HFFc6 (cell line): Measurements from ENCODE around the gene FAS. TPM values are rescaled to one million over a fixed set of nuclear protein-coding genes. Genes with fewer than 3 reads are reported as not detected.

Experiments
- DNase-seq: peaks from one replicate; pipeline ENCODE4 v3.0.0-alpha.2; 2018
- H3K27ac Mint-ChIP-seq: 2 replicates; pipeline ENCODE4 v1.8.0; 2020; ENCODE audit warnings: mild to moderate bottlenecking, mixed read lengths
- H3K27me3 Mint-ChIP-seq: 2 replicates; pipeline ENCODE4 v1.8.0; 2021; ENCODE audit warnings: mild to moderate bottlenecking, moderate library complexity, mixed read lengths; ENCODE audit not compliant: insufficient read depth
- H3K36me3 Mint-ChIP-seq: 2 replicates; pipeline ENCODE4 v1.8.0; 2021; ENCODE audit warnings: low read depth, mixed read lengths
- H3K4me1 Mint-ChIP-seq: 2 replicates; pipeline ENCODE4 v1.8.0; 2020; ENCODE audit warnings: low read depth, mixed read lengths
- H3K4me3 Mint-ChIP-seq: 2 replicates; pipeline ENCODE4 v1.8.0; 2020; ENCODE audit warnings: mild to moderate bottlenecking, moderate library complexity, mixed read lengths
- H3K9me3 Mint-ChIP-seq: 2 replicates; pipeline ENCODE4 v1.8.0; 2020; ENCODE audit warnings: mild to moderate bottlenecking, mixed read lengths
- long read RNA-seq: library from polyadenylated mRNA; unstranded; transcript quantifications from one replicate; pipeline ENCODE4 v2.0.0, GENCODE V29; 2019
- total RNA-seq, 6 experiments: library from RNA; stranded (reverse); fragmentation: NEBNext Ultra II Directional; extraction: Animal tissue kit (Norgen Biotek cat#: 25700); gene quantifications; 2 replicates in 1 of 6; 3 replicates in 5 of 6; pipeline ENCODE4 v1.2.3, GENCODE V29; 2021
- TF ChIP-seq, protein P1 (sequence below): fragments of 200-600 bp; sonication (generic); IDR thresholded peaks from 2 replicates; pipeline ENCODE4 v1.5.0; 2021; ENCODE audit warnings: antibody characterized with exemption, mild to moderate bottlenecking

The FAS gene
- 10 to 100 TPM; 52.9 to 62.9 (median 57.5) TPM for total RNA-seq
- long read RNA-seq, transcript FAS-204 (9 exons, 2,563 nt): major isoform, 54 of 80 reads
- long read RNA-seq, partial matches to known transcripts: 2 of 80 reads
- long read RNA-seq, other reads (novel, unspliced or antisense): 19 of 80 reads

DNA sequence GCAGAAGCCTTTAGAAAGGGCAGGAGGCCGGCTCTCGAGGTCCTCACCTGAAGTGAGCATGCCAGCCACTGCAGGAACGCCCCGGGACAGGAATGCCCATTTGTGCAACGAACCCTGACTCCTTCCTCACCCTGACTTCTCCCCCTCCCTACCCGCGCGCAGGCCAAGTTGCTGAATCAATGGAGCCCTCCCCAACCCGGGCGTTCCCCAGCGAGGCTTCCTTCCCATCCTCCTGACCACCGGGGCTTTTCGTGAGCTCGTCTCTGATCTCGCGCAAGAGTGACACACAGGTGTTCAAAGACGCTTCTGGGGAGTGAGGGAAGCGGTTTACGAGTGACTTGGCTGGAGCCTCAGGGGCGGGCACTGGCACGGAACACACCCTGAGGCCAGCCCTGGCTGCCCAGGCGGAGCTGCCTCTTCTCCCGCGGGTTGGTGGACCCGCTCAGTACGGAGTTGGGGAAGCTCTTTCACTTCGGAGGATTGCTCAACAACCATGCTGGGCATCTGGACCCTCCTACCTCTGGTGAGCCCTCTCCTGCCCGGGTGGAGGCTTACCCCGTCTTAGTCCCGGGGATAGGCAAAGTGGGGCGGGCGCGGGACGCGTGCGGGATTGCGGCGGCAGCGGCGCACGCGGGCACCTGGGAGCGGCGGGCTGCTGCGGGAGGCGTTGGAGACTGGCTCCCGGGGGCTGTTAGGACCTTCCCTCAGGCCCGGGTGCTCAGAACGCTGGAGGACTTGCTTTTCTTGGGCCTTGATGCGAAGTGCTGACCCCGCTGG lies at the start of gene FAS:
Gene FAS, plus strand, starts transcription at position 415 of the 777 bp plus-strand sequence. Its CDS starts 79 bp downstream, at position 494.
- H3K9me3 Mint-ChIP-seq: no peaks in the 10 kb centered on the region
- H3K4me1 Mint-ChIP-seq: peaks cover 74% of the 10 kb centered on the region
- peaks cover 28% of the 10 kb centered on the region for H3K36me3 Mint-ChIP-seq
- peak within 1 kb of the TSS; percentile 94 for H3K27ac Mint-ChIP-seq
- DNase-seq: peak; percentile 72
- TF ChIP-seq, protein P1, sequence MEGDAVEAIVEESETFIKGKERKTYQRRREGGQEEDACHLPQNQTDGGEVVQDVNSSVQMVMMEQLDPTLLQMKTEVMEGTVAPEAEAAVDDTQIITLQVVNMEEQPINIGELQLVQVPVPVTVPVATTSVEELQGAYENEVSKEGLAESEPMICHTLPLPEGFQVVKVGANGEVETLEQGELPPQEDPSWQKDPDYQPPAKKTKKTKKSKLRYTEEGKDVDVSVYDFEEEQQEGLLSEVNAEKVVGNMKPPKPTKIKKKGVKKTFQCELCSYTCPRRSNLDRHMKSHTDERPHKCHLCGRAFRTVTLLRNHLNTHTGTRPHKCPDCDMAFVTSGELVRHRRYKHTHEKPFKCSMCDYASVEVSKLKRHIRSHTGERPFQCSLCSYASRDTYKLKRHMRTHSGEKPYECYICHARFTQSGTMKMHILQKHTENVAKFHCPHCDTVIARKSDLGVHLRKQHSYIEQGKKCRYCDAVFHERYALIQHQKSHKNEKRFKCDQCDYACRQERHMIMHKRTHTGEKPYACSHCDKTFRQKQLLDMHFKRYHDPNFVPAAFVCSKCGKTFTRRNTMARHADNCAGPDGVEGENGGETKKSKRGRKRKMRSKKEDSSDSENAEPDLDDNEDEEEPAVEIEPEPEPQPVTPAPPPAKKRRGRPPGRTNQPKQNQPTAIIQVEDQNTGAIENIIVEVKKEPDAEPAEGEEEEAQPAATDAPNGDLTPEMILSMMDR: no peak
- H3K27me3 Mint-ChIP-seq: no peaks in the 10 kb centered on the region; the same call in 1 of the 2 replicates
- peak within 1 kb of the TSS; percentile 98 for H3K4me3 Mint-ChIP-seq

DNA sequence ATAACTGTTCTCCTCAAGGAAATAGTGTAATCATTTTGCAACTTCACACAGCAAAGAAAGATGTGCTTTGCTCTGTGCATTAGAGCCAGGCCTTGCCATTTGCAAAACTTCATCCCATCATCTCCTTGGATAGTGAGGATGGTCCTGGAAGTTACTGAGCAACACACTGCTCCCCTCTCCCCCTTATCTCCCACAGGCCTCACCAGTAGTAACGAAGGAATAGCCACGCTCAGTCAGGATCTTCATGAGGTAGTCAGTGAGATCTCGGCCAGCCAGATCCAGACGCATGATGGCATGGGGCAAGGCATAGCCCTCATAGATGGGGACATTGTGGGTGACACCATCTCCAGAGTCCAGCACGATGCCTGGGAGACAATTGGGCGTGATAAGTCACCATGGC lies 49.6 kb upstream of the FAS start:
- no peaks in the 10 kb centered on the region; the same call in 1 of the 2 replicates for H3K27me3 Mint-ChIP-seq
- TF ChIP-seq, protein P1: no peak
- peaks cover 31% of the 10 kb centered on the region for H3K36me3 Mint-ChIP-seq
- no peaks in the 10 kb centered on the region for H3K4me1 Mint-ChIP-seq
- no peaks in the 10 kb centered on the region for H3K9me3 Mint-ChIP-seq
- DNase-seq: no peak
- no peak overlapping the region for H3K4me3 Mint-ChIP-seq
- no peak overlapping the region for H3K27ac Mint-ChIP-seq

DNA sequence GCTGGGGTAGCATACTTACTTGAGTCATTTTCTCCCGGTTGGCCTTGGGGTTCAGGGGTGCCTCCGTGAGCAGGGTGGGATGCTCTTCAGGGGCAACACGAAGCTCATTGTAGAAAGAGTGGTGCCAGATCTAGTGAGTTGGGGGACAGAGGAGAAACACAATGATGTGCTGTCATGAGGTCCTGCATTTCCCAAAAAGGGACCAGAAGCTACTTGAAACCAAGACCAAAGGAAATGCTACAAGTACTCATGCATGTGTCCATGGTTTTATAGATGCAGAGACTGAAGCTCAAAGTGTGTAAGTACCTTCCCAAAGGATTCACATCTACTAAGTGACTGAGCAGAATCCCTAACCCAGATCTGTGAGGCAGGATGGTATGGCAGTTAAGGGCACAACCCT lies 46.8 kb upstream of the FAS start:
- no peaks in the 10 kb centered on the region; the same call in 1 of the 2 replicates for H3K27me3 Mint-ChIP-seq
- TF ChIP-seq, protein P1: no peak
- H3K9me3 Mint-ChIP-seq: no peaks in the 10 kb centered on the region
- no peak overlapping the region for H3K4me3 Mint-ChIP-seq
- no peak overlapping the region for H3K27ac Mint-ChIP-seq
- no peak for DNase-seq
- peaks cover 24% of the 10 kb centered on the region; the same call in 1 of the 2 replicates for H3K36me3 Mint-ChIP-seq
- H3K4me1 Mint-ChIP-seq: peaks cover 9% of the 10 kb centered on the region

DNA sequence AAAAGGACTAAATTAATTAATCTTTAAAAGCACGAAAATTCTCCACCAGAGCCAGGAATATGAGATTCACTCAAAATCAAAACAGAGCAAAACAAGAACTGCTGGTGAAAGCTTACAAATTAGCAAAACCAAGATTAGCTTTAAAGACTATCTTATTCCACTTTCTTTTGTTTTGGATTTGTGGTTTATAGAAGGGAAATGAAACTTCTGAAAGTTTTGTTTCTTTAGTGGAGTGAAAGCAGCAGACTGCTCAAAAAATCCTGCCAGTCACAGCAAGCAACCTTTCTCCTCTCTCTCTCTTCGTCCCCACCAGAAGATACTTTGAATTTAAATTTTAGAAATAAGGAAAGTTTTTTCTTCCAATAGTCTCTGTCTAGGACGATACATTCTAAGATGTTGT lies 45.8 kb upstream of the FAS start:
- peaks cover 20% of the 10 kb centered on the region for H3K4me1 Mint-ChIP-seq
- no peaks in the 10 kb centered on the region for H3K9me3 Mint-ChIP-seq
- H3K4me3 Mint-ChIP-seq: no peak overlapping the region
- H3K27ac Mint-ChIP-seq: peak overlapping the region; percentile 13; the same call in 1 of the 2 replicates
- peaks cover 24% of the 10 kb centered on the region; the same call in 1 of the 2 replicates for H3K36me3 Mint-ChIP-seq
- H3K27me3 Mint-ChIP-seq: no peaks in the 10 kb centered on the region; the same call in 1 of the 2 replicates
- TF ChIP-seq, protein P1: no peak
- no peak for DNase-seq

DNA sequence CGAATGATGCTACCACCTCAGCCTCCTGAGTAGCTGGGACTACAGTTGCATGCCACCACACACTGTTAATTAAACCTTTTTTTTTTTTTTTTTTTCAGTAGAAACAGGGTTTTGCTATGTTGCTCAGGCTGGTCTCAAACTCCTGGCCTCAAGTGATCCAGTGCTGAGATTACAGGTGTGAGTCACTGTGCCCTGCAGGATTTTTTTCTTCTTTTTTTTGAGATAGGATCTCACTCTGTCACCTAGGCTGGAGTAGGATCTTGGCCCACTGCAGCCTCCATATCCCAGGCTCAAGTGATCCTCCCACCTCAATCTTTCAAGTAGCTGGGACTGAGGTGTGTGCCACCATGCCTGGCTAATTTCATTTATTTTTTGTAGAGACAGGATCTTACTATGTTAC lies 44.4 kb upstream of the FAS start:
- Mint-ChIP-seq H3K4me3 (no peak overlapping the region), H3K27me3 (no peaks in the 10 kb centered on the region; the same call in 1 of the 2 replicates), H3K9me3 (no peaks in the 10 kb centered on the region), H3K4me1 (peaks cover 34% of the 10 kb centered on the region), H3K36me3 (peaks cover 20% of the 10 kb centered on the region; the same call in 1 of the 2 replicates), H3K27ac (no peak overlapping the region)
- DNase-seq: no peak
- TF ChIP-seq, protein P1: no peak
